NCI-H2196 treated with DMSO at 0.1 percent for 48 hours (cell line): ENCODE data around the gene STPG1.

ENCODE experiments used
- DNase-seq: peaks from one replicate; lab custom pipeline; 2025; ENCODE audit not compliant: unreplicated experiment; lab: John Stamatoyannopoulos, UW

STPG1 gene

DNA sequence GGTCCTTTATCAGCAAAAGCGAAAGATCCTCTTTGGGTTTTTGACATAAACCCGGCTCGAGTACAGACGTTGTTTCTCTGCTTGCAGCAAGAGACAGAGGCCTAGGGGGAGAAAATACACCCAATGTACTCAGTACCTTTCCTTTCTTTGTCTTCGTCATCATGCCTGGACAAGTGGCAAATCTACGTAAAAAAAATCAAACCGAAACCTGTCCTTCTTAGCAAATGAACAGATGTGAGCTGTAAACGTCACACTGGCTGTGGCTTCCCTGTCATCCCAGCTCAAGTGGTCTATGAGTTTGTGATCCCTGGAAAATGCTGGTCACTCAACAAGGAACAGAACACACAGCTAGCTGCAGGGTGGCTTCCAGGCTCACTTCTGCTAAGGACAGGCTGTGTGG lies 39.9 kb downstream of the STPG1 start:
- no peak for DNase-seq

DNA sequence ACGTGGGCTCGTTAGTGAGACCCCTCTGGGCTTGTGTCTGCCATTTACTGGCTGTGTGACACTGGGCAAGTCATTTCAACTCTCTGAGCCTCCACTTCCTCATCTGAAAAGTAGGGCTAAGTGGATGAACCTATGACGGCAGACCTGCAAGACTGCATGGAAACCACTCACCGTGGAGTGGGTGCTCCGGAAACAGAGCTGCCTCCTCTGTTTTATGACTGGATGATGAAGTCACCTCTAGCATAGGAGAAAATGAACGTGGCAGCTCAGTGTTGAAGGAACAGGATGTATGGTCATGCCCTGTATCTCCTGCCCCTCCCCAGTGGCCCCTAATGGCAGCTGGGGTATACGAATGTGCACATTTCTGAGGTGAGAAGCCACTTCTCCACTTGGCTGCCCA lies 40.5 kb downstream of the STPG1 start:
- no peak for DNase-seq

- no peak for DNase-seq
Observed at GRCh38 chr1:24369801-24370200, 43.8 kb downstream of the STPG1 start.

DNA sequence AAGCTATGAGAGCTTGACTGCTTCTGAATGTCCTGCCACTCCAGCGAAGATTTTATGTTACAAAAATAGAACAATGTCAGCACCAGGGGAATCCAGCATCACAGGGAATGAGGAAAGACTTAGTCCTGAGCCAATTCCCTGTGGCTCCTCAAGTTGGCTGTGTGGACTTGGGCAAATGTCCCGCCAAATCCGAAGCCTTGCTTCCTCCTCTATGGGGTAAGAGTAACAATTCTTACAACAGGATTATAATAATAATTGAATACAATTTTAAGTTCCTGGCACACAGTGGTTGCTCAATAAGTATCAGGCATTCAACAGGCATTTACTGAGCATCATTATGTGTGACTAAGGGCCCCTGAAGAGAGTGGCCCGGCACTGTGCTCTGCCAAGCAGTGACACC lies 44.4 kb downstream of the STPG1 start:
- no peak for DNase-seq

- DNase-seq = no peak
Observed at GRCh38 chr1:24366707-24367106, 46.9 kb downstream of the STPG1 start.

- DNase-seq = no peak
Observed at GRCh38 chr1:24364975-24365678, 48.5 kb downstream of the STPG1 start.

GRCh38 chr1:24364605-24364974 lies 49.0 kb downstream of the STPG1 start:
- no peak for DNase-seq

DNA sequence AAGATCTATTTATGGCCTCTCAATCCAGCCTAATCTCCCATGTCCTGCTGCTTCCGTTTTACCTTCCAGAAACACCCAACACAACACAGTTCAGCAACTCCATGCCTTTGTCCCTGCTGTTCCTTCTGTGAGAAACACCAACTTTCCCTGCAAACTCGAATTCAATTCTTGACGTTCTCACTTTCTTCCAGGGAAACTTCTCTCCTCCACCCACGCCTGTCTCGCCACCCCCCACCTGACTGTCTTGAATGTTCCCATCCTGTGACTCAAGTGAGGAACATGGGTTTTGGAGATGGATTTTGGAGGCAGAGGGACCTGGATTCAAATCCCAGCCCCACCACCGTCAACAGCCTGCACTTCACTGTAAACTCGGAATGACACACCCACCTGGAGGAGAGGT lies 49.6 kb downstream of the STPG1 start:
- no peak for DNase-seq

DNA sequence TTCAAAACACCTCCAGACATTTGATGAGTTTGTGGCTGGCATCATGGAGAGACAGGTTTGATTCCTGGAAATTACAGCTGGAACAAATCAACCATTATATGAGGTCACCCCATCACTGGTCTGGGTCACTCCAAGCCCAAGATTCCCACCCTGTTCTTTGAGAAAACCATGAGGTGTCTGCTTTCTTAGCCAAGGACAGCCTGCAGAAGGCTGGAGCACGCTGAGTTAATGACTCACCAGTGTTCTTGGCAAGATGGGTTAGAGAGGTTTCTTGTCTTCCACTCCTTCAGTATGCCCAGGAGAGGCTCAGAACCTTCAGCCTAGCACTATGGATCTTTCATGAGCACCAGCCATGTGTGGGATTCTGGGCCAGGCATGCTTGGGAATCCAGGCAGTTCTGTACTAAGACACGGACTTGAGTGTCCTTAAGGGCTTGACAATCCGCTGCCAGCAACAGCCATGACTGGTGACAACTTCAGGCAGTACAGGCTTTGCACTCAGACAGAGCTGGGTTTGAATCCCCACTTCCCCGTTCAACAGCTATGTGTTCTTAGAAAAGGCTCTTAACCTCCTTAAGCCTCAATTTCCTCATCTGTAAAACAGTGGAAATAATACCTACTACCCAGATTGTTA lies 50.5 kb downstream of the STPG1 start:
- DNase-seq = no peak

DNA sequence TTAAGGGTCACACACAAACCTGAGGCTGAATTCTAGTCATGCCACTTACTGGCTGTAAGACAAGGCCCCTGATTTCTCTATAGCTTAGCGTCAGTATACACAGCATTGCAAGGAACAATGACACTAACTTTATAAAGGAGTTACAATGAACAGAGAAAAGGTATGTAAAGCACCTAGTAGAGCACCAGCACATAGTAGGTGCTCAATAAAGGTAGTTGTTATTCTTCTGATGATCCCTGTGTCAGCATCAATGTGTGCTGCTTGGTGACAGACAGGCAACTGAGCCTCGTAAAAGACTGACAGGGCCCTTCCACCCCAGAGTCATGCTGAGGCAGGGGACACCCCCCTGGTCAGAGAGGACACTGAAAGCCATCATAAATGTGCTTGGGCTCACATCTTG lies 51.2 kb downstream of the STPG1 start:
- no peak for DNase-seq

DNA sequence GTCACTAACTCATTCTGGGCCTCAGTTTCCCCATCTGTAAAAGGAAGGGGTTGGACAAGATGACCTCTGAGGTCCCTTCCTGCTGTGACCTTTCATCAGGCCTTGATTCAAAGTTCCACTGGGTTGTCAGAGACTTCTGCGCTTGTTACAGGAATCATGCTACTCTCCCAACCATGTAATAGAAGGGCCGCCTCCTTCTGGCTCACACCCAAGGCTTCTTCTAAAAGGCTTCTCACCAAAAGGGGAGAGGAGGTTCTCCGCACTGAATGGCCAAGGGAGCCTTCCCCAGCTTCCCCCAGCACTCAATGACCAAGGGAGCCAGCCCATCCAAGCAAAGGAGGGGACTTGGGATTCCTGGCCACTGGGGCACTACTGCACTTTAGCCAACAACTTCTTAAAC lies 51.8 kb downstream of the STPG1 start:
- no peak for DNase-seq

DNA sequence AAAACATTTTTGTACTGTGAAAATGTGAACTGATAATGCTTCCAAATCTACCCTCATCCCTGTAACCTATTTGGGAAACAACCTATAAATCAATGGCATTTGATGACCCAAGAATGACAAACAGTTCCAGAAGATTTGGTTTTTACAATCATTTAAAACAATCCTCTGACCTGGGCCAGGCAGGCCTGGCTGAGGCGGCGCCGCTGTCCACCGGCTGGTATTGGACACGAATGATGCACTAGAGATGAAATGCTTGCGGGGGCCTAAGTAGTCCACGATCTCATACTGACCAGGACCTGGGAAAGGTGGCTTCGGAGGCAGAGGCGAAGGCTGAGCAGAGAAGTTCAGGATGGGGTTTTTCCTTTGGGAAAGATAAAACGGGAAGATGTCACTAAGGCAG lies 52.9 kb downstream of the STPG1 start:
- DNase-seq = no peak

DNA sequence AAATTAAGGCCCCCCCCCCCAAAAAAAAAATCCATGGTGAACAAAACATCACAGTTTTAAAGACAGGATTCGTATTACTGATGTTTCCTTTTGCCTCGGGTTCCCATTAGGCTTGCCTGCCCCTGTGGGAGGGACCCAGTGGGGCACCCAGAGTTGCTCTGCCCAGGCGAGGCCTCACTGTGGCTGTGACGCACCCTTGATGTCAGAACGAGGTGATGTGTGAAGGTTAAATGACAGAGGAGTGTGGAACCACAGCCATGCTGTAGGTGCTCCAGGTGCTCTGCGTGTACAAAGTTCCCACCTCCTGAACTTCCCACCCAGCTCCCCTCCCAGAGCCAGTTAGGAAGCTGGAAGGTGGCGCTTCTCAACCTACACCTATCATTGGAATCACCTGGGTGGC lies 56.5 kb downstream of the STPG1 start:
- no peak for DNase-seq

DNA sequence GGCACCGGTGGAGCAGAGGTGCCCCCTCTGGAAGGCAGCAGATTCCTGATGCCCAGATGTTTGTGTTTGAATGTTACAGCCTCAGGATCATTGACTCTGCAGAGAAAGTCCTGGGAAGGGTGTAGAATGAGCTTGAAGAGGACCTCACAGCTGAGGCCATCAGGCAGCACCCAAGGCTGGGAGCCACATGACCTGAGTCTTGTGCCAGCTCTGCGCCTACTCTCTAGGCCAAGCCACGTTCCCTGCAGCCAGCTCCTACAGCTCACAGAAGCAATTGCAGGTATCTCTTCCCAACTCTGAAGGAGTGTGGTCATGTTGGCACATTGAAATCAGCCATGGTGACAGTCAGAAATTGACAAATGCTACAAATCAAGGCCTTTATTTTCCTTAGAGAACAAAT lies 58.1 kb downstream of the STPG1 start:
- no peak for DNase-seq

GRCh38 chr1:24353292-24353891 lies 60.2 kb downstream of the STPG1 start:
- no peak for DNase-seq

GRCh38 chr1:24351918-24352627 lies 61.5 kb downstream of the STPG1 start:
- no peak for DNase-seq

- DNase-seq = no peak
Observed at GRCh38 chr1:24351247-24351646, 62.3 kb downstream of the STPG1 start.

DNA sequence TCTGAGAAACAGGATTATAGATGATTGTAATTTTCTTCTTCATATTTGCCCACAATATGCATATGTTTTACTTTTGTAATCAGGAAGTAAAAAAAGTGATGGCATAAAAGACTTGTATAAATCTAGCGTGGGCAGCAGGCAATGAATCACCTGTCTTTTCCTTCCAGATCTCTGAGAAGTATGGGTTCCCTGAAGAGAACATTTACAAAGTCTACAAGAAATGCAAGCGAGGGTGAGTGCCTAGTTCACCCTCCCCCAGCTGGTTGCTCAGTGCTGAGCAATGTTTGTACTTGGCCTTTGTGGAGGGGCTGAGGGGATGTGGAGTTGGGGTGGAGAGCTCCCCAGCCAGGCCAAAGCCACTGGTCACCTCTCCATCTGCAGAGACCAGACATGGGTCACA lies 63.7 kb downstream of the STPG1 start:
- no peak for DNase-seq

DNA sequence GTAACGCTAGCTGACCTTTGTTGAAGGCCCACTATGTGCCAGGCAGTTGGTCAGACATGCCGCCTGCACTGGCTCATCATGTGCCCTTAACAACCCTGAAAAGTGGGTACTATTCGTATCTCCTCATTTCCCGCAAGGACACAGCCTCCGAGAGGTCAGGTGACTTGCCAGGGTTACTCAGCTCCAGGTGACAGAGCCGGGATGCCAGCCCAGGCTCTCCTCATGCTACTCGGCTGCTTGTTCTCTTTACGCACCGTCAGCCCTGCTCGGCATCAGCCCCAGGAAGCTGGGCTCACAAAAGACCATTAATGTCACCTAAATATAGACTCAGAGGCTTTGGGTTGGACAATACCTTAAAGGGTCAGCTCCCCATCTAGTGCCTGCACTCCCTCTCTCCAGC lies 65.4 kb downstream of the STPG1 start:
- DNase-seq = no peak

DNA sequence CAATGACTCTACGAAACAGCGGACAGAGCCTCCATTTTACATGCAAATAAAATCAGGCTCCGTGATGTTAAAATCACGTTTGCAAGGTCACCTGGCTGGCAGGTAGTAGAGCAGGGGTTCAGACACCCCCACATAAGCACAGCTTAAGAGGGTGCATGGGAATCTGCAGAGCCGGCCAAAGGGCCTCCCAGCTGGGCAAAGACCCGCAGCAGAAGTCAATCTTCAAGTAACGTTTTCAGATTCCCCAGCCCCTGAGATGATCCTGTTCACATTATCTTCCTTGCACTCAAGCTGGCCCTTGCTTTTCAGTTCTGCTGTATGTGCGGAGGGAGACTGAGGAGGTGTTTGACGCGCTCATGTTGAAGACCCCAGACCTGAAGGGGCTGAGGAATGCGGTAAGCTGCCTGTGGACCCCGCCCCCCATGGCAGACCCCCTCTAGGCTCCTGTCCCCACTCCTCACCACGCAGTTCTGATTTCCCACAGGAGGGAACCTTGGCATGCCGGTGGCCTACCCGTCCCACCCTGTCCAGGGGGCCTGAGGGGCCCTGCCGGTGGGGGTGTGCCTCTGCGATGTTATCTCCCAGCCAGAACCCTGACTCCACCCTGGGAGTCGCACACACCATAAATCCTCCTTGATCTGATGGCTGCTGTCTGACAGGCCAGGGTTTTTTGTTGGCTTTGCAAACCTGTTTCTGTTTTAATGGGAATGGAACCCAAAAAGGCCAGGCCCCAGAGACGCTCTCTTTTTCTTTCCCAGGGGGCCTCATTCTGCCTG lies 66.2 kb downstream of the STPG1 start:
- DNase-seq = no peak

DNA sequence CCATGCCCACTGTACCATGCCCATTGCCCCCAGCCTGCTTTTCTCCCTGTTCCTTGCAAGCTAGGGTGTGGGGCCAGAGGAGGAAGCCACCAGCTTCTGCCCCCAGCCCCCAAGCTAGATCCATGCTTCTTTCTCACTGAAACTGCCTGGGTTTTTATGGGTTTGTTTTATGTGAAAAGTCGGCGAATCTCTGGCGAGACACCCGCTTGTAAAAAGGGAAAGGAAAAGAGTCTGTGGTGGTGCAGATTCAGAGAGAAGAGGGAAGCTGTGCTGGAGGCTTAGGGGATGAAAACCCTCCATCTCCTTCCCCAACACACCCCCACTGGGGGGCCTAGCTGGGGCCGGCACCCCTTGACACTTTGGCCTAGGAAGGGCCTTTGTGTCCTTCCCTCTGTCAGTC lies 68.2 kb downstream of the STPG1 start:
- no peak for DNase-seq
